Measurements from ENCODE around the gene FAXC. TPM values are rescaled to one million over a fixed set of nuclear protein-coding genes. Genes with fewer than 3 reads are reported as not detected.

The FAXC gene
- total and polyA plus RNA-seq, 2 of the 8 experiments (the other 6 are each of a cell fraction or from before 2014, with no cell fraction given): 23.2 to 29.8 TPM

GRCh38 chr6:99362678-99363268 lies 13.3 kb upstream of the FAXC start:
- H3K79me2 ChIP-seq (ENCODE audit: control insufficient read depth in 1 of 2, insufficient read depth in 2 of 2, low read length in 2 of 2): no peaks in the 10 kb centered on the region
- H4K20me1 ChIP-seq (replicated peaks in 1 of 2; ENCODE audit: control insufficient read depth in 1 of 2, insufficient read depth in 2 of 2, low read length in 2 of 2): no peaks in the 10 kb centered on the region
- H2BK12ac ChIP-seq (ENCODE audit: low read depth, low read length): no peak overlapping the region
- no peaks in the 10 kb centered on the region for H3K36me3 ChIP-seq (ENCODE audit: control insufficient read depth in 2 of 4, insufficient read depth in 4 of 4, low read length in 3 of 4)
- H3K27ac ChIP-seq (ENCODE audit: low read depth, low read length): no peak overlapping the region
- no peaks in the 10 kb centered on the region; a peak in 1 of 7 replicates for H3K27me3 ChIP-seq (replicated peaks in 1 of 4; ENCODE audit: control insufficient read depth in 3 of 4, extremely low read depth in 1 of 4, insufficient read depth in 3 of 4, low read length in 3 of 4)
- CTCF ChIA-PET (ENCODE audit: partially characterized antibody): interaction anchor here (0.9 to 1.3 kb wide), 3 partner anchors 14 to 32 kb away, joined by 3 to 4 read pairs (median 3); no protein-coding TSS in a partner anchor
- no peak overlapping the region for H3K4me2 ChIP-seq (ENCODE audit: insufficient read depth in 1 of 2, low read depth in 2 of 2, low read length in 2 of 2)
- H2BK15ac ChIP-seq (ENCODE audit: low read length): no peak overlapping the region
- POLR2A ChIA-PET (ENCODE audit: partially characterized antibody): interaction anchor here (0.6 kb wide), 1 partner anchor 21 kb away, joined by 3 read pairs; no protein-coding TSS in a partner anchor
- H3K79me1 ChIP-seq (ENCODE audit: low read depth, low read length): no peaks in the 10 kb centered on the region
- no peak overlapping the region for H3K4ac ChIP-seq (replicated peaks; ENCODE audit: insufficient read length, low read depth, low read length)
- no peak overlapping the region for H4K5ac ChIP-seq (ENCODE audit: insufficient read length, low read depth, low read length)
- no peak overlapping the region for H4K91ac ChIP-seq (replicated peaks; ENCODE audit: insufficient read length, low read length)
- H3K56ac ChIP-seq (replicated peaks; ENCODE audit: insufficient read length, low read depth, low read length): peak overlapping the region; percentile 77
- H2BK120ac ChIP-seq (replicated peaks; ENCODE audit: low read depth, low read length): no peak overlapping the region
- no peak overlapping the region for H2BK20ac ChIP-seq (ENCODE audit: low read length)
- H3K23ac ChIP-seq (ENCODE audit: insufficient read length): no peak overlapping the region
- H3K23me2 ChIP-seq (ENCODE audit: low read depth, low read length): no peaks in the 10 kb centered on the region
- H4K8ac ChIP-seq (ENCODE audit: extremely low read depth, insufficient read depth, low read length): no peak overlapping the region
- H3K18ac ChIP-seq (ENCODE audit: extremely low read depth, low read length): no peak overlapping the region
- no peak overlapping the region for H2AFZ ChIP-seq (ENCODE audit: low read length)
- H3K4me3 ChIP-seq (ENCODE audit: extremely low read depth in 1 of 4, insufficient read depth in 2 of 4, low read depth in 3 of 4, low read length in 4 of 4): no peak overlapping the region
- DNase-seq (ENCODE audit: low read depth in 1 of 2, low spot score in 2 of 2): no peak
- no peak overlapping the region for H2BK5ac ChIP-seq (ENCODE audit: low read depth, low read length)
- H3K9me3 ChIP-seq (ENCODE audit: insufficient read depth in 2 of 2, low read depth in 1 of 2, low read length in 1 of 2): no peaks in the 10 kb centered on the region
- no peaks in the 10 kb centered on the region for H3K4me1 ChIP-seq (replicated peaks in 1 of 4; ENCODE audit: control insufficient read depth in 3 of 4, insufficient read depth in 4 of 4, low read length in 3 of 4)
- H2AK5ac ChIP-seq (ENCODE audit: low read depth, low read length): no peak overlapping the region
- H3K9ac ChIP-seq (replicated peaks in 1 of 4; ENCODE audit: extremely low read depth in 1 of 4, low read depth in 3 of 4, low read length in 3 of 4): no peak overlapping the region
- no peak overlapping the region for H3K14ac ChIP-seq (ENCODE audit: insufficient read length)
- FAIRE-seq: no peak
- 73% methylated on average over 1 of the region's 1 CpG; no CpG with 5 or more reads in 1 of the 2 experiments for WGBS, 2 experiments (ENCODE audit: extremely low coverage in 1 of 2, insufficient coverage in 1 of 2, insufficient read length in 1 of 2, insufficient replicate concordance in 2 of 2, low coverage in 1 of 2, low lambda C conversion rate in 2 of 2, missing lambda C conversion rate in 1 of 2)
- TF ChIP-seq SIN3A (conservative IDR thresholded peaks at IDR 0.05 in 1 of 2, IDR thresholded peaks at IDR 0.05 in 1 of 2; ENCODE audit: low read depth in 1 of 2, low read length in 2 of 2) (no peak), CEBPB (IDR thresholded peaks at IDR 0.05; ENCODE audit: low read depth, low read length) (no peak), SP2 (IDR thresholded peaks at IDR 0.05; ENCODE audit: low read length) (no peak), EP300 (IDR thresholded peaks at IDR 0.05; ENCODE audit: borderline replicate concordance in 1 of 2, low read depth in 2 of 2, low read length in 2 of 2) (no peak), NANOG (IDR thresholded peaks at IDR 0.05; ENCODE audit: insufficient read depth, low read depth, low read length, poor library complexity, severe bottlenecking) (no peak), ASH2L (IDR thresholded peaks at IDR 0.05; ENCODE audit: low read length) (no peak), KDM5A (IDR thresholded peaks at IDR 0.05; ENCODE audit: low read length) (no peak), MAX (IDR thresholded peaks at IDR 0.05) (no peak), CHD2 (IDR thresholded peaks at IDR 0.05; ENCODE audit: low read length) (no peak), SP1 (IDR thresholded peaks at IDR 0.05; ENCODE audit: low read depth, low read length) (no peak), EGR1 (IDR thresholded peaks at IDR 0.05; ENCODE audit: borderline replicate concordance, low read depth, low read length) (no peak), SIX5 (IDR thresholded peaks at IDR 0.05; ENCODE audit: low read depth, low read length) (no peak), HDAC2 (IDR thresholded peaks at IDR 0.05; ENCODE audit: borderline replicate concordance in 1 of 2, low read depth in 2 of 2, low read length in 2 of 2) (no peak), TAF1 (IDR thresholded peaks at IDR 0.05; ENCODE audit: low read depth, low read length) (no peak)
